Stimulated activated CD4-positive, alpha-beta T cell treated with anti-CD3 and anti-CD28 coated beads, Interleukin-1b, Interleukin-23, amount 100 ng/mL, for 24 hours (primary cell): ENCODE data around the gene SLC6A18.
A peak's percentile ranks its signal among the peaks of the same experiment; 100 is the strongest.
"Not testable (repeated sequence)": the region's sequence is repeated elsewhere in the genome, so short reads cannot be mapped to it uniquely, and the experiment has no call there.

Experiments used
- DNase-seq, 4 experiments: peaks; one replicate each; pipeline ENCODE4 v3.0.0-alpha.2; 2020; ENCODE audit warnings: low read depth in 4 of 4, low spot score in 1 of 4

SLC6A18 gene

GRCh38 chr5:1251678-1252580 is 26.7 kb downstream of the SLC6A18 start:
- no peak for DNase-seq

DNA sequence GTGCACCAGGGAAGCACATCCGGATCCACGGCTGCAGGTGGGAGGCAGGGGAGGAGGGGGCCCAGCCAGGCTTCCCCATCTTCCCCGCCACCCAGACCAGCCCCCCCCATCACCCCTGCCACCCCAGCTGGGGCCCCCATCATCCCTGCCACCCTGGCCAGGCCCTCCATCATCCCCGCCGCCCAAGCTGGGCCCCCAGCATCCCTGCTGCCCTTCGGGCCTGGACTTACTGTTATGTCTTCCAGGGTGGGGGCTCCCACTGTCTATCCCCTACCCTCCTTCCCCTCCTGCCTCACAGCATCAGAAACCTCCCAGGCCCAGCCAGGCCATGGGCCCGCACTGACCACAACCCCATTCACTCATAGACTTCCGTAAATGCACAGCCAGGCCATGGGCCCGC is 27.5 kb downstream of the SLC6A18 start:
- no peak for DNase-seq

DNA sequence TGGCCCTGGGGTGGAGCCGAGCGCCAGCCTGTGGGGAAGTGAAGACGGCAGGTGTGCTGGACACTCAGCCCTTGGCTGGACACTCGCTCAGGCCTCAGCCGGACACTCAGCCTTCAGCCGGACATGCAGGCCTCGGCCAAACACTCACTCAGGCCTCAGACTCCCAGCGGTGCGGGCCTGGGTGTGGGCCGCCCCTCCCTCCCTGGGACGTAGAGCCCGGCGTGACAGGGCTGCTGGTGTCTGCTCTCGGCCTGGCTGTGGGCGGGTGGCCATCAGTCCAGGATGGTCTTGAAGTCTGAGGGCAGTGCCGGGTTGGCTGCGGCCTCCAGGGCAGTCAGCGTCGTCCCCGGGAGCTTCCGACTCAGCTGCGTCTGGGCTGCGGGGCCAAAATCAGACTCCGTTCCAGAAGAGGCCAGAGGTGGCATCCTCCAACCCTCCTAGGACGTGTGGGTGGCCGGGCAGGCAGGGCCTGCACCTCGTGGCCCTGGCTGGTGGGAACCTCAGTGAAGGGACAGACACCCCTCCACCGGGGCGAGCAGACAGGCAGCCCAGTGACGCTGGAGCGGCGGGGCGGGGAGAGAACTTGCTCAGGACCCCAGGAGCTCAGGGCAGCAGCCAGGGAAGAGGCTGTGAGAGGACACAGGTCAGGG is 28.4 kb downstream of the SLC6A18 start:
- DNase-seq, result no peak

GRCh38 chr5:1254196-1254595 is 29.0 kb downstream of the SLC6A18 start:
- no peak for DNase-seq

GRCh38 chr5:1255081-1255561 is 29.9 kb downstream of the SLC6A18 start:
- peak in 1 of 4 experiments; percentile 12 for DNase-seq

- DNase-seq, result no peak
Measured at GRCh38 chr5:1256776-1257175, 31.6 kb downstream of the SLC6A18 start.

DNA sequence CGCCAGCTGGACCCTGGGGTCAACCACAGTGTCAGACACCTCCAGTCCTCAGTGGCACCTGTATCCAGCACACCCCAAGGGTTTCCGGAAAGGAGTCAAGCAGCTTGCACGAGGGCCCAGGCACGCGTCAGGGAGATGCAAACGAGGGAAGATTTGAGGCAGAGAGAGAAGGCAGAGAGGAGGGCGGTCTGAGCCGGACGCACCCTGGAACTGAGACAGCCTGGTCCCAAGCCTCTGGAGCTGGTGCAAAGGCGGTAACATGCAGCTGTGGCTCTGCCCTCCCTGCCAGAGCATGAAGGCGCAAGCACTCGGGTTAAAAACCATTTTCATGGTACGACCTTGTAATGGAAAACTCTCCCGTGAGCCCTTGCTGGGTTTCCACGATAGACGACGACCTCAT is 32.2 kb downstream of the SLC6A18 start:
- DNase-seq, result no peak

DNA sequence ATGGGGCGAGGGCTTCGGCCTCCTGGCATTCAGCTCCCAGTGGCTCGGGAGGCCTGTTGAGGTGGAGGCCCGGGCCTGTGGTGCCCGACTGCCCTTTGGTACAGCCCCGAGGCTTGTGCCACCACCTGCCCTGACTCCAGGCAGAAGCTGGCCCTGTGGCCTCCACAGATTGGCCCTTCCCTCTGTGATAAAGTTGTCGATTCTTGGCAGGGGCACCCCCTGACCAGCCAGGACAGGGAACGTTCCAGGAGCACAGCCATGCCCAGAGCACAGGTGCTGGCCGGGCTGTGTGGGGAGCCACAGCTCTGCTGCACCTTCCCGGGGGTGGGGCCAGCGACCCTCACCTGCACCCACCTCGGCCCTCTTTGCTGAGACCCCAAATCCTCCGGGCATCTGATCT is 32.7 kb downstream of the SLC6A18 start:
- DNase-seq, result no peak

GRCh38 chr5:1259806-1260480 is 34.8 kb downstream of the SLC6A18 start:
- DNase-seq, result no peak

GRCh38 chr5:1261643-1262042 is 36.5 kb downstream of the SLC6A18 start:
- no peak for DNase-seq

GRCh38 chr5:1262381-1262780 is 37.2 kb downstream of the SLC6A18 start:
- no peak for DNase-seq

DNA sequence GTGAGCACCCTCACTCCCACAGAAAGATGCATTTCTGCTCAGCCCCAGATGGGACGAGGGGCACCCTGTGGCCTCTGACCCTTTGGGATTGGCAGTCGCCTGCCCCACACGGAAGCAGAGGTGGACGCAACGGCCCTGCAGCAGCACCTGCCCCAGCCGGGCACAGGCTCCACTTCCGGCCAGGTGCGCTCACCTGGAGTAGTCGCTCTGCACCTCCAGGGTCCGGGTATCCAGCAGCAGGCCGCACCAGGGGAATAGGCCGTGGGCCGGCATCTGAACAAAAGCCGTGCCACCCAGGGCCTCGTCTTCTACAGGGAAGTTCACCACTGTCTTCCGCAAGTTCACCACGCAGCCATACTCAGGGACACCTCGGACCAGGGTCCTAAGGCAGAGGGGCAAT is 39.0 kb downstream of the SLC6A18 start:
- no peak for DNase-seq

GRCh38 chr5:1265026-1265425 is 39.8 kb downstream of the SLC6A18 start:
- DNase-seq, result no peak

DNA sequence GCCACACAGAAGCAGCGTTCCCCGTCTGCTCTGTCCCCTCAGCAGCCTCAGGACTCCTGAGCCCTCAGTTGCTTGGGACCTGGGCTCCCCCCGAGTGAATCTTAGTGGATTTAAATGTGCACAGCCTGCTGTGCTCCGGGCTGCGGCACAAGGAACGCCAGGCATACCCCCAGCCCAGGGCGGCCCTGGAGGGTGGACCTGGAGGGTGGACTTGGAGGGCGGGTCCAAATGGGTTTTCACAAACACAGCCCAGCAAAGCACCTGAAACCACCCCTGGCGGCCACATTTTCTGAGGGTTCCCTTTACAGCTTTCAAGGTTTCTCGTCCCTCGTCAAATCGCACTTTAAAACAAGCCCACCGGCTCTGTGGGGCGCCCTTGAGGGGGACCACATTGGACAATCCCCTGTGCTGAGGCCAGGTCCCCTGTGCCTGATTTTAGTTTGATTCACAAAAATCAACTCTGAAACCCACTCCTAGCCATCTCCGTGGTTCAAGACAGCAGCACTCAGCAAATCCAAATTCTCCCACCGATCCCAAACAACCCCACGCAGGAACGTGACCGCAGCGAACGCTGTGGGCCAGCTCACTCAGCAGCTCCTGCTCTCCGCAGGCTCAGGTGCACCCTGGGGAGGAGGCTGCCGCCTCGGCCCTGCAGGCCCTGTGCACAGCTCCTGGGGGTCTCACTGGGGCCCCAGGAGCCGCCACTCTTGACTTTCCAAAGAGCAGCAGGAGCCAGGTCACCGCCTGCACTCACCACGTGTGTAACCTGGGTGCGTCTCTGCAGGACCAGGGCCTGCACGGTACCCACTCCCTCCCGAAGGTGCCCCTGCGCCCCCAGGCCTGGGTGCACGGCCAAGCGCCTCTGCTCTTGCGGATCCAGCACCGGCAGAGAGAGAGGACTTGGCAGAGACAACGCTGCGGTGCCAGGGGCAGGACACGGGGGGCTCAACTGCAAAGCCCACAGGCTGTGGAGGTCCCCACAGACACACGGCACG is 40.6 kb downstream of the SLC6A18 start:
- DNase-seq, result no peak

DNA sequence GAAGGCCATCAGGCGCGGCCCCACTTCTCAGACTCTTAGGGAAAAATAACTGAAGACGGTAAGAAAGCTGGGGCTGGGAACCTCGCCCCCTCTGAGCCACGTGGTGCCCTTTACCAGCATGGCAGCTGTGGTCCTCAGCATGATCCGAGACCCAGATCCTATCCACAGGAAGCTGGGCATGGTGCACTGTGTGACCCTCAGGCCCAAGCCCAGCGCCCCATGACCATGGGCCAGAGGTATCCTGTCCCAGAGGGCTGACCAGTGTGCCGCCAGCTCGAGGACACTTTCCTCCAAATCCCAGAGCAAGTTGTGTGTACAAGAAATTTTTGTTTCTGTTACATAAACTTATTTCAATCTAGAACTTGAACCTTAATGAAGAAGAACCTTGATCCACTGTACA is 41.6 kb downstream of the SLC6A18 start:
- DNase-seq, result no peak

- not testable (repeated sequence) for DNase-seq
Measured at GRCh38 chr5:1267464-1267863, 42.3 kb downstream of the SLC6A18 start.

DNA sequence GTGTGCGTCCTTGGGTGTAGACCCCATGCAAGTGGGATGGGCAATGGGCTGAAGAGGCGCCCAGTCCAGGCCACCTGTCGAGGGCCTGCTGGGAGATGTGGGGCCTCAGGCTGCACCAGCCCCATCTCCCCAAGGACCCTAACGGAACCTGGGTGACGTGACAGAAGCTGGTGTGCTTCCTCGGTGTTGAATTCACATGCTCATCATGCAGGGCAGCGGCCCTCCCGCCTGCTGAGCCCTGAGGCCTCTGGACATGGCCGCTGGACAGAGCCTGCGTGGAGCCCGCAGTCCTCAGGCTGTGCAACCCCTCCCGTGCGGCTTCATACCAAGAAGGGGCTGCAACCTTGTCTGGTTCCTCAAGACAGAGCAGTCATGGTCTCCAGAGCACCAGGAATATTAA is 42.9 kb downstream of the SLC6A18 start:
- DNase-seq, result no peak

GRCh38 chr5:1268666-1269065 is 43.5 kb downstream of the SLC6A18 start:
- DNase-seq, result no peak

- no peak for DNase-seq
Measured at GRCh38 chr5:1270426-1270825, 45.2 kb downstream of the SLC6A18 start.
